Measurements from ENCODE around the gene P2RY10.
A peak's percentile ranks its signal among the peaks of the same experiment; 100 is the strongest.

P2RY10 gene

GRCh38 chrX:78945186-78945912, at the start of gene P2RY10:
Gene P2RY10, plus strand, starts transcription at chrX:78945391. Its CDS starts 15,130 bp downstream, at chrX:78960521.
- Mint-ChIP-seq H3K27me3 (no peaks in the 10 kb centered on the region), H3K4me1 (ENCODE audit: low read depth) (peaks cover 18% of the 10 kb centered on the region), H3K4me3 (no peak within 1 kb of the TSS), H3K36me3 (ENCODE audit: low read depth) (no peaks in the 10 kb centered on the region), H3K27ac (no peak within 1 kb of the TSS), H3K9me3 (no peaks in the 10 kb centered on the region)
- intact Hi-C loops (cut with micrococcal nuclease), result no loop called here

GRCh38 chrX:78922754-78923153, 22.4 kb upstream of the P2RY10 start:
- Mint-ChIP-seq H3K27ac (no peak overlapping the region), H3K9me3 (no peaks in the 10 kb centered on the region), H3K4me3 (no peak overlapping the region), H3K27me3 (no peaks in the 10 kb centered on the region), H3K4me1 (ENCODE audit: low read depth) (peaks cover 6% of the 10 kb centered on the region), H3K36me3 (ENCODE audit: low read depth) (no peaks in the 10 kb centered on the region)
- intact Hi-C loops (cut with micrococcal nuclease), result no loop called here

- Mint-ChIP-seq H3K4me3 (no peak overlapping the region), H3K27me3 (no peaks in the 10 kb centered on the region), H3K9me3 (no peaks in the 10 kb centered on the region), H3K27ac (peak overlapping the region; percentile 72), H3K36me3 (ENCODE audit: low read depth) (no peaks in the 10 kb centered on the region), H3K4me1 (ENCODE audit: low read depth) (peaks cover 6% of the 10 kb centered on the region)
- intact Hi-C loops (cut with micrococcal nuclease), result no loop called here
Observed at GRCh38 chrX:78923198-78924015, 21.8 kb upstream of the P2RY10 start.

GRCh38 chrX:78931814-78932213, 13.4 kb upstream of the P2RY10 start:
- H3K4me3 Mint-ChIP-seq, result no peak overlapping the region
- H3K4me1 Mint-ChIP-seq (ENCODE audit: low read depth), result no peaks in the 10 kb centered on the region
- H3K27ac Mint-ChIP-seq, result no peak overlapping the region
- intact Hi-C loops (cut with micrococcal nuclease), result no loop called here
- H3K36me3 Mint-ChIP-seq (ENCODE audit: low read depth), result no peaks in the 10 kb centered on the region
- H3K9me3 Mint-ChIP-seq, result no peaks in the 10 kb centered on the region
- no peaks in the 10 kb centered on the region for H3K27me3 Mint-ChIP-seq

GRCh38 chrX:78934866-78935265, 10.3 kb upstream of the P2RY10 start:
- intact Hi-C loops (cut with micrococcal nuclease), result no loop called here
- Mint-ChIP-seq H3K36me3 (ENCODE audit: low read depth) (no peaks in the 10 kb centered on the region), H3K9me3 (no peaks in the 10 kb centered on the region), H3K4me1 (ENCODE audit: low read depth) (no peaks in the 10 kb centered on the region), H3K27ac (no peak overlapping the region), H3K4me3 (no peak overlapping the region), H3K27me3 (no peaks in the 10 kb centered on the region)

- Mint-ChIP-seq H3K4me3 (no peak overlapping the region), H3K27ac (no peak overlapping the region), H3K36me3 (ENCODE audit: low read depth) (no peaks in the 10 kb centered on the region), H3K27me3 (no peaks in the 10 kb centered on the region), H3K9me3 (no peaks in the 10 kb centered on the region), H3K4me1 (ENCODE audit: low read depth) (peaks cover 9% of the 10 kb centered on the region)
- intact Hi-C loops (cut with micrococcal nuclease), result no loop called here
Observed at GRCh38 chrX:78944351-78944750, 840 bp upstream of the P2RY10 start.

- H3K27me3 Mint-ChIP-seq, result no peaks in the 10 kb centered on the region
- intact Hi-C loops (cut with micrococcal nuclease), result no loop called here
- H3K27ac Mint-ChIP-seq, result no peak overlapping the region
- no peaks in the 10 kb centered on the region for H3K9me3 Mint-ChIP-seq
- H3K36me3 Mint-ChIP-seq (ENCODE audit: low read depth), result no peaks in the 10 kb centered on the region
- no peak overlapping the region for H3K4me3 Mint-ChIP-seq
- peaks cover 16% of the 10 kb centered on the region for H3K4me1 Mint-ChIP-seq (ENCODE audit: low read depth)
Observed at GRCh38 chrX:78946178-78946931, 1.2 kb downstream of the P2RY10 start.

GRCh38 chrX:78950009-78950835, 5.0 kb downstream of the P2RY10 start:
- peak overlapping the region; percentile 18 for H3K4me3 Mint-ChIP-seq
- H3K36me3 Mint-ChIP-seq (ENCODE audit: low read depth), result no peaks in the 10 kb centered on the region
- intact Hi-C loops (cut with micrococcal nuclease), result loop anchor here (10.0 kb wide), 1 partner anchor 135 kb away; no protein-coding TSS in a partner anchor
- peak overlapping the region; percentile 78 for H3K27ac Mint-ChIP-seq
- no peaks in the 10 kb centered on the region for H3K9me3 Mint-ChIP-seq
- H3K4me1 Mint-ChIP-seq (ENCODE audit: low read depth), result peaks cover 14% of the 10 kb centered on the region
- no peaks in the 10 kb centered on the region for H3K27me3 Mint-ChIP-seq

GRCh38 chrX:78957049-78957767, 12.0 kb downstream of the P2RY10 start:
- Mint-ChIP-seq H3K4me1 (ENCODE audit: low read depth) (peaks cover 23% of the 10 kb centered on the region), H3K27ac (peak overlapping the region; percentile 35), H3K36me3 (ENCODE audit: low read depth) (no peaks in the 10 kb centered on the region), H3K27me3 (no peaks in the 10 kb centered on the region), H3K4me3 (no peak overlapping the region), H3K9me3 (no peaks in the 10 kb centered on the region)
- intact Hi-C loops (cut with micrococcal nuclease), result loop anchor here (10.0 kb wide), 1 partner anchor 128 kb away; no protein-coding TSS in a partner anchor

- Mint-ChIP-seq H3K27ac (peak overlapping the region; percentile 35), H3K36me3 (ENCODE audit: low read depth) (no peaks in the 10 kb centered on the region), H3K4me3 (no peak overlapping the region), H3K4me1 (ENCODE audit: low read depth) (peaks cover 23% of the 10 kb centered on the region), H3K9me3 (no peaks in the 10 kb centered on the region), H3K27me3 (no peaks in the 10 kb centered on the region)
- intact Hi-C loops (cut with micrococcal nuclease), result loop anchor here (10.0 kb wide), 1 partner anchor 127 kb away; no protein-coding TSS in a partner anchor
Observed at GRCh38 chrX:78957768-78958130, 12.6 kb downstream of the P2RY10 start.

- Mint-ChIP-seq H3K4me1 (ENCODE audit: low read depth) (peaks cover 18% of the 10 kb centered on the region), H3K36me3 (ENCODE audit: low read depth) (no peaks in the 10 kb centered on the region), H3K27me3 (no peaks in the 10 kb centered on the region), H3K9me3 (no peaks in the 10 kb centered on the region), H3K4me3 (no peak overlapping the region), H3K27ac (no peak overlapping the region)
- intact Hi-C loops (cut with micrococcal nuclease), result loop anchor here (10.0 kb wide), 1 partner anchor 126 kb away; no protein-coding TSS in a partner anchor
Observed at GRCh38 chrX:78958419-78959116, 13.4 kb downstream of the P2RY10 start.

GRCh38 chrX:78960888-78961287, 15.7 kb downstream of the P2RY10 start:
- intact Hi-C loops (cut with micrococcal nuclease), result no loop called here
- Mint-ChIP-seq H3K9me3 (no peaks in the 10 kb centered on the region), H3K36me3 (ENCODE audit: low read depth) (no peaks in the 10 kb centered on the region), H3K27ac (no peak overlapping the region), H3K27me3 (no peaks in the 10 kb centered on the region), H3K4me1 (ENCODE audit: low read depth) (peaks cover 18% of the 10 kb centered on the region), H3K4me3 (no peak overlapping the region)

Data from dendritic cell treated with granulocyte-macrophage colony-stimulating factor and Interleukin-4, amounts not matched to agents 40 ng/mL and 50 ng/mL, for 4 days (primary cell).